Activated CD8-positive, alpha-beta memory T cell treated with anti-CD3 and anti-CD28 coated beads for 36 hours (primary cell): Measurements from ENCODE around the gene MEG3. TPM values are rescaled to one million over a fixed set of nuclear protein-coding genes. Genes with fewer than 3 reads are reported as not detected.
"Not testable (repeated sequence)": the region's sequence is repeated elsewhere in the genome, so short reads cannot be mapped to it uniquely, and the experiment has no call there.

Source experiments
- CTCF ChIA-PET: fragments of 350-600 bp; sonication (Branson Sonifier 250); formaldehyde crosslinking; loops from one replicate; lab custom pipeline; 2021; ENCODE audit warnings: antibody characterized with exemption; lab: Charles Lee
- POLR2A ChIA-PET: fragments of 350-600 bp; sonication (Branson Sonifier 250); formaldehyde crosslinking; loops from one replicate; lab custom pipeline; 2021; ENCODE audit warnings: antibody characterized with exemption; lab: Charles Lee
- total RNA-seq, 2 experiments: library from RNA; stranded (reverse); gene quantifications; one replicate each; pipeline ENCODE4 v1.2.3, GENCODE V29; 2021

MEG3 gene
- total RNA-seq, 2 experiments from 2014 or later: not detected

GRCh38 chr14:100810435-100810834 lies 15.5 kb upstream of the MEG3 start:
- CTCF ChIA-PET: no interaction called here
- POLR2A ChIA-PET: no interaction called here

- ChIA-PET POLR2A (no interaction called here), CTCF (no interaction called here)
Observed at GRCh38 chr14:100810861-100811461, 15.0 kb upstream of the MEG3 start.

- POLR2A ChIA-PET: no interaction called here
- CTCF ChIA-PET: no interaction called here
Observed at GRCh38 chr14:100813291-100813690, 12.6 kb upstream of the MEG3 start.

GRCh38 chr14:100815478-100816285 lies 10.2 kb upstream of the MEG3 start:
- CTCF ChIA-PET: no interaction called here
- POLR2A ChIA-PET: no interaction called here

GRCh38 chr14:100816286-100816949 lies 9.5 kb upstream of the MEG3 start:
- CTCF ChIA-PET: no interaction called here

GRCh38 chr14:100816950-100817901 lies 8.7 kb upstream of the MEG3 start:
- ChIA-PET CTCF (no interaction called here), POLR2A (no interaction called here)

More at GRCh38 chr14:100816286-100816949, 9.5 kb upstream of the MEG3 start:
- POLR2A ChIA-PET: no interaction called here

- ChIA-PET POLR2A (no interaction called here), CTCF (no interaction called here)
Observed at GRCh38 chr14:100818221-100818699, 7.7 kb upstream of the MEG3 start.

- POLR2A ChIA-PET, CTCF ChIA-PET: not testable (repeated sequence)
Observed at GRCh38 chr14:100818923-100819322, 7.0 kb upstream of the MEG3 start.

- CTCF ChIA-PET: no interaction called here
- POLR2A ChIA-PET: no interaction called here
Observed at GRCh38 chr14:100819453-100819828, 6.5 kb upstream of the MEG3 start.

GRCh38 chr14:100819829-100820475 lies 6.0 kb upstream of the MEG3 start:
- ChIA-PET POLR2A (no interaction called here), CTCF (no interaction called here)

- ChIA-PET POLR2A (no interaction called here), CTCF (no interaction called here)
Observed at GRCh38 chr14:100820957-100821356, 5.0 kb upstream of the MEG3 start.

- CTCF ChIA-PET: no interaction called here
- POLR2A ChIA-PET: no interaction called here
Observed at GRCh38 chr14:100822013-100822412, 3.9 kb upstream of the MEG3 start.

GRCh38 chr14:100822532-100823296 lies 3.2 kb upstream of the MEG3 start:
- POLR2A ChIA-PET: no interaction called here
- CTCF ChIA-PET: no interaction called here

- POLR2A ChIA-PET: no interaction called here
- CTCF ChIA-PET: no interaction called here
Observed at GRCh38 chr14:100823413-100824080, 2.4 kb upstream of the MEG3 start.

GRCh38 chr14:100824091-100824551 lies 1.8 kb upstream of the MEG3 start:
- POLR2A ChIA-PET: no interaction called here
- CTCF ChIA-PET: no interaction called here

GRCh38 chr14:100824901-100825712 lies 811 bp upstream of the MEG3 start:
- POLR2A ChIA-PET: no interaction called here
- CTCF ChIA-PET: no interaction called here
